Measurements from ENCODE around the gene BMP6.

- TF ChIP-seq CTCF (IDR thresholded peaks at IDR 0.05), result no peak
- TF ChIP-seq EZH2phosphoT487 (IDR thresholded peaks at IDR 0.05), result no peak
- no peak for TF ChIP-seq EZH2 (IDR thresholded peaks at IDR 0.05)
Measured at GRCh38 chr6:7786214-7786661, 60.3 kb downstream of the BMP6 start.
